Measurements from ENCODE around the gene CTIF. TPM values are rescaled to one million over a fixed set of nuclear protein-coding genes. Genes with fewer than 3 reads are reported as not detected.

CTIF gene
- total RNA-seq, 2 experiments from 2014 or later = 0.06 to 0.38 TPM

DNA sequence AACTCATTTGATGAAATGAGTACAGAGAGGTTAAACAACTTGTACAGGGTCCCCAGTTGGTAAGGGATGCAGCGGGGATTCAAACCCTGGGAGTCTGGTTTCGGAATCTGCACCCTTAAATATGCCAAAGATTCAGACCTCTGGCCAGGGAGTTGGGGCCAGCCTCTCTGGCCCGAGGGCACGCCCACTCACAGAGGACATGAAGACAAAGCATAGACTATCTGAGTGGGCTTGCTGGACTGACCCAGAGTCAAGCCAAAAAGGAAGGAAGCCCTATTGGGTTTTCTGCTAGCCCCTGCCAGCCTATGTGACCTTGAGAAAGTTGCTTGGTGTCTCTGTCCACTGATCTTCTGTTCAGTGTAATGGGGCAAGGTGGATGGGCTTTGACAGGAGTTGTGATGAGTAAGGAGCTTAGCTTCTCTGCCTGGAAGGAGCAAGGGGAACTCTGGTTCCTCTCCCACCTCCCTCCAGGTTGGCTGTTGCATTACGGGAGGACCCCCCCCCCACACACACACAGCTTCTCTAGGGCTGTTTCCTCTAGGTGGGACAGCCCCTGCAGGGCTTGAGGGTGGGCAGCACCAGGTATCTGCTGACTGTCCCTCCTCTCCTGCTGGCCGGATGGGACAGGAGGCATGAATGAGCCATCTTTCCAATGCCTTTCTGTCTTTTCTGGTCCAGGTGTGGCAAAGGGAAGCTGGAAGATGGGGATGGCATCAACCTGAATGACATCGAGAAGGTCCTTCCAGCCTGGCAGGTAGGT is 131.3 kb downstream of the CTIF start:
- Histone ChIP-seq H3K27ac (ENCODE audit: low read depth, low read length, poor library complexity, severe bottlenecking) (no peak overlapping the region), H3K79me2 (ENCODE audit: insufficient read depth, low read depth, low read length) (no peaks in the 10 kb centered on the region), H3K4me1 (ENCODE audit: insufficient read depth, low read length, poor library complexity, severe bottlenecking) (peaks cover 36% of the 10 kb centered on the region), H3K9me2 (ENCODE audit: insufficient read depth, low read length) (no peaks in the 10 kb centered on the region), H3K36me3 (ENCODE audit: insufficient read depth, low read length) (no peaks in the 10 kb centered on the region), H3K4me2 (ENCODE audit: low read length) (no peak overlapping the region), H3K9me3 (ENCODE audit: low read length) (no peaks in the 10 kb centered on the region), H3K4me3 (ENCODE audit: low read depth, low read length, poor library complexity, severe bottlenecking) (no peak overlapping the region), H4K20me1 (ENCODE audit: insufficient read depth, low read length) (no peaks in the 10 kb centered on the region), H2AFZ (ENCODE audit: low read length) (no peak overlapping the region)
- no TSS peak for BruUV-seq (replicated peaks)
- intact Hi-C loops (cut with micrococcal nuclease; ENCODE audit: unreplicated experiment) = loop anchor here (5.0 to 10.0 kb wide), 3 partner anchors 48 to 785 kb away; no protein-coding TSS in a partner anchor
- no peak for DNase-seq (ENCODE audit: low spot score)
- TF ChIP-seq EZH2phosphoT487 (IDR thresholded peaks at IDR 0.05; ENCODE audit: borderline replicate concordance, low read depth, low read length) = no peak
- TF ChIP-seq, protein P1, sequence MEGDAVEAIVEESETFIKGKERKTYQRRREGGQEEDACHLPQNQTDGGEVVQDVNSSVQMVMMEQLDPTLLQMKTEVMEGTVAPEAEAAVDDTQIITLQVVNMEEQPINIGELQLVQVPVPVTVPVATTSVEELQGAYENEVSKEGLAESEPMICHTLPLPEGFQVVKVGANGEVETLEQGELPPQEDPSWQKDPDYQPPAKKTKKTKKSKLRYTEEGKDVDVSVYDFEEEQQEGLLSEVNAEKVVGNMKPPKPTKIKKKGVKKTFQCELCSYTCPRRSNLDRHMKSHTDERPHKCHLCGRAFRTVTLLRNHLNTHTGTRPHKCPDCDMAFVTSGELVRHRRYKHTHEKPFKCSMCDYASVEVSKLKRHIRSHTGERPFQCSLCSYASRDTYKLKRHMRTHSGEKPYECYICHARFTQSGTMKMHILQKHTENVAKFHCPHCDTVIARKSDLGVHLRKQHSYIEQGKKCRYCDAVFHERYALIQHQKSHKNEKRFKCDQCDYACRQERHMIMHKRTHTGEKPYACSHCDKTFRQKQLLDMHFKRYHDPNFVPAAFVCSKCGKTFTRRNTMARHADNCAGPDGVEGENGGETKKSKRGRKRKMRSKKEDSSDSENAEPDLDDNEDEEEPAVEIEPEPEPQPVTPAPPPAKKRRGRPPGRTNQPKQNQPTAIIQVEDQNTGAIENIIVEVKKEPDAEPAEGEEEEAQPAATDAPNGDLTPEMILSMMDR (conservative IDR thresholded peaks at IDR 0.05; ENCODE audit: low read length) = no peak
- ChIA-PET POLR2A (no interaction called here), CTCF (ENCODE audit: unreplicated experiment) (no interaction called here)

DNA sequence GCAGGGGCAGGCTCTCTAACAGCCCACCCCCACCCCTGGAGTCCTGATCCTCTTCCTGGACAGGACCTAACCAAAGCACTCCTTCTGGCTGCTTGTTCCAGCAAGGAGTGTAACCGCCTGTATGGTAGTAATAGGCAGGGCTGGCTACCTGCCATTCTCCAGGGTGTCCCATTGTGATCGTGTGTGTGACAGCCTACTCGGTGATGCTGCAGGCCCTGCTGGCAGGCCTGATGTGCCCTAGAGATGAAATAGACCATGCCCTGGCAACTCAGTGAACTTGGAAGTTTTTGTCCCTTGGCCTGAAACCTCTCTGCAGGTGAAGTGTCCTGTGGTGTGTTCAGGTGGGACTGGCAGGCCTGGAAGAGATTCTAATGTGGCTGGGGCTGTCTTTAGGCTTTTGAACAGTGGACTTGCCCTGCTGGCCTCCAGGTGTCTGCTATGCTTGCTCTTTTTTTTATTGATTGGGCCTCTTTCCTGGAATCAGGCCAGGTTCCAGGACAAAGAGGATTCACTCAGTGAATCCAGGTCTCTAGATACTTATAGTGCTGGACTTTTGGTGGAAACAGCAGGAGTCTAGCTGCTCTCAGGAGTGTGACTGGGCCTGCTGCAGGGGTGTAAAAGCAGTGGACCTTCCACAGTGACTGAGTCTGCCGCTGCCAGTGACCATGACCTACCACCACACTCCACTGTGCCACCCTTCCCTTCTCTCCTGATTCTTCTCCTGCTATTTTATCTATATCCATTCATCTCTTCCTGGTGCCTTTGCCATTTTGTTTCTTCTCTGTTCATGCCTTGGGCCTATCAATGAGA is 132.1 kb downstream of the CTIF start:
- CTCF ChIA-PET (ENCODE audit: unreplicated experiment) = no interaction called here
- no TSS peak for BruUV-seq (replicated peaks)

More for the DNA sequence above, 132.1 kb downstream of the CTIF start:
- no peak overlapping the region for H3K4me3 ChIP-seq (ENCODE audit: low read depth, low read length, poor library complexity, severe bottlenecking)
- no peaks in the 10 kb centered on the region for H3K36me3 ChIP-seq (ENCODE audit: insufficient read depth, low read length)
- H4K20me1 ChIP-seq (ENCODE audit: insufficient read depth, low read length) = no peaks in the 10 kb centered on the region
- H3K79me2 ChIP-seq (ENCODE audit: insufficient read depth, low read depth, low read length) = no peaks in the 10 kb centered on the region
- POLR2A ChIA-PET = no interaction called here
- no peak overlapping the region for H3K27ac ChIP-seq (ENCODE audit: low read depth, low read length, poor library complexity, severe bottlenecking)
- no peaks in the 10 kb centered on the region for H3K9me3 ChIP-seq (ENCODE audit: low read length)
- H2AFZ ChIP-seq (ENCODE audit: low read length) = no peak overlapping the region
- peaks cover 41% of the 10 kb centered on the region for H3K4me1 ChIP-seq (ENCODE audit: insufficient read depth, low read length, poor library complexity, severe bottlenecking)
- DNase-seq (ENCODE audit: low spot score) = no peak
- TF ChIP-seq, protein P1 (conservative IDR thresholded peaks at IDR 0.05; ENCODE audit: low read length) = no peak
- no peak for TF ChIP-seq EZH2phosphoT487 (IDR thresholded peaks at IDR 0.05; ENCODE audit: borderline replicate concordance, low read depth, low read length)
- no peak overlapping the region for H3K4me2 ChIP-seq (ENCODE audit: low read length)
- H3K9me2 ChIP-seq (ENCODE audit: insufficient read depth, low read length) = no peaks in the 10 kb centered on the region
- intact Hi-C loops (cut with micrococcal nuclease; ENCODE audit: unreplicated experiment) = loop anchor here (10.0 kb wide), 2 partner anchors 744 to 784 kb away; no protein-coding TSS in a partner anchor

Data from OCI-LY7 (cell line).